Small intestine (tissue), 7 donors: ENCODE results near the gene EIF3L. TPM values are rescaled to one million over a fixed set of nuclear protein-coding genes. Genes with fewer than 3 reads are reported as not detected.

Source experiments
- DNase-seq, 2 donors: peaks; one replicate each; pipeline versions ENCODE4 v3.0.0 to v3.0.0-alpha.2; 2013
- FAIRE-seq: peaks from 2 replicates; lab custom pipeline; 2012; peaks lifted over from hg19 to GRCh38; lab: Jason Lieb, UNC
- H3K27ac ChIP-seq, 3 donors: one replicate each; pipeline ENCODE4 v1.5.1; 2013; ENCODE audit warnings: low read length in 2 of 3, mild to moderate bottlenecking in 2 of 3, control low read depth in 1 of 3, inconsistent platforms in 1 of 3, low read depth in 1 of 3, moderate library complexity in 1 of 3
- H3K27me3 ChIP-seq, 3 donors: one replicate each; pipeline ENCODE4 v1.6.1; 2013; ENCODE audit warnings: low read length in 3 of 3, inconsistent platforms in 1 of 3; ENCODE audit not compliant: control insufficient read depth in 3 of 3, insufficient read depth in 3 of 3
- H3K36me3 ChIP-seq, 3 donors: one replicate each; pipeline ENCODE4 v1.6.1; 2013; ENCODE audit warnings: low read length in 3 of 3, inconsistent platforms in 1 of 3, low read depth in 1 of 3, mild to moderate bottlenecking in 1 of 3, moderate library complexity in 1 of 3; ENCODE audit not compliant: control insufficient read depth in 3 of 3, insufficient read depth in 2 of 3
- H3K4me1 ChIP-seq, 3 donors: one replicate each; pipeline ENCODE4 v1.6.1; 2013; ENCODE audit warnings: low read length in 2 of 3, inconsistent platforms in 1 of 3, low read depth in 1 of 3, mild to moderate bottlenecking in 1 of 3, moderate library complexity in 1 of 3; ENCODE audit not compliant: control insufficient read depth in 3 of 3, insufficient read depth in 2 of 3
- H3K4me3 ChIP-seq, 3 donors: one replicate each; pipeline ENCODE4 v1.5.1; 2013; ENCODE audit warnings: low read length in 3 of 3, control low read depth in 1 of 3, inconsistent platforms in 1 of 3, low read depth in 1 of 3, mild to moderate bottlenecking in 1 of 3, moderate library complexity in 1 of 3
- H3K9me3 ChIP-seq, 2 donors: one replicate each; pipeline ENCODE4 v1.6.1; 2013; ENCODE audit warnings: low read depth in 1 of 2, low read length in 1 of 2; ENCODE audit not compliant: control insufficient read depth in 2 of 2, insufficient read depth in 1 of 2
- WGBS, 3 donors: extraction: QIAGEN DNeasy Blood & Tissue Kit; methylation state at CpG; one replicate each; pipeline ENCODE4 v1.1.7; 2013; 5-methylcytosine and 5-hydroxymethylcytosine counted together
- polyA plus RNA-seq, 4 donors: library from polyadenylated mRNA; stranded (reverse) in 3 of 4; unstranded in 1 of 4; fragments of 200-250 nt in 3 of 4; fragments of 120-200 nt in 1 of 4; gene quantifications; one replicate each; pipeline versions ENCODE4 v1.2.1 to v1.2.3, GENCODE V29; 2013
- donor health status: healthy with polysubstance abuse.
- donor health status: control.
- donor health status: control.
- donor health status: Bipolar disorder and iron deficiency.
- donor health status: healthy.

EIF3L gene
- polyA plus RNA-seq, 4 donors = 176 to 609 (median 324) TPM

GRCh38 chr22:37832022-37832857, 17.0 kb upstream of the EIF3L start:
- Histone ChIP-seq H3K36me3 (peaks cover 14 to 88% (median 21%) of the 10 kb centered on the region in 3 donors), H3K27me3 (no peaks in the 10 kb centered on the region), H3K9me3 (no peaks in the 10 kb centered on the region), H3K4me3 (no peak overlapping the region), H3K4me1 (no peaks in the 10 kb centered on the region), H3K27ac (no peak overlapping the region)
- WGBS, 3 donors = 89 to 95% (median 89%) methylated on average over 16 of the region's 16 CpGs
- DNase-seq = no peak
- no peak for FAIRE-seq

GRCh38 chr22:37842015-37842793, 7.0 kb upstream of the EIF3L start:
- Histone ChIP-seq H3K4me1 (peaks cover 2 to 13% (median 4%) of the 10 kb centered on the region in 3 donors), H3K4me3 (peak overlapping the region in 1 of 3 donors; percentile 59), H3K27ac (peak overlapping the region in 2 of 3 donors; percentile 21 to 81), H3K27me3 (no peaks in the 10 kb centered on the region), H3K9me3 (peaks cover 0 to 4% of the 10 kb centered on the region in 2 donors), H3K36me3 (peaks cover 3 to 36% (median 6%) of the 10 kb centered on the region in 3 donors)
- FAIRE-seq (no peak), DNase-seq (peak; percentile 73 to 84)
- WGBS, 3 donors = 37 to 69% (median 51%) methylated on average over 10 of the region's 10 CpGs

- peaks cover 2 to 20% (median 4%) of the 10 kb centered on the region in 3 donors for H3K4me1 ChIP-seq
- H3K27me3 ChIP-seq = no peaks in the 10 kb centered on the region
- 0% methylated on average over 15 to 46 of the region's 46 CpGs for WGBS, 3 donors
- peaks cover 0 to 4% of the 10 kb centered on the region in 2 donors for H3K9me3 ChIP-seq
- peak overlapping the region; percentile 72 to 91 (median 81) for H3K27ac ChIP-seq
- H3K36me3 ChIP-seq = peaks cover 3 to 22% (median 3%) of the 10 kb centered on the region in 3 donors
- DNase-seq (peak in 1 of 2 donors; percentile 36), FAIRE-seq (no peak)
- peak overlapping the region; percentile 59 to 80 (median 78) for H3K4me3 ChIP-seq
Measured at GRCh38 chr22:37843741-37844089, 5.5 kb upstream of the EIF3L start.

GRCh38 chr22:37844904-37845329, 4.3 kb upstream of the EIF3L start:
- Histone ChIP-seq H3K36me3 (peaks cover under 1 to 10% (median under 1%) of the 10 kb centered on the region in 3 donors), H3K4me1 (peaks cover 2 to 20% (median 5%) of the 10 kb centered on the region in 3 donors), H3K4me3 (peak overlapping the region in 2 of 3 donors; percentile 34 to 59), H3K27me3 (no peaks in the 10 kb centered on the region), H3K9me3 (peaks cover 0 to 4% of the 10 kb centered on the region in 2 donors), H3K27ac (peak overlapping the region; percentile 28 to 81 (median 68))
- FAIRE-seq (no peak), DNase-seq (no peak)
- 84 to 90% (median 89%) methylated on average over 6 of the region's 6 CpGs for WGBS, 3 donors

GRCh38 chr22:37846433-37846832, 2.8 kb upstream of the EIF3L start:
- Histone ChIP-seq H3K9me3 (peaks cover 0 to 4% of the 10 kb centered on the region in 2 donors), H3K4me1 (peaks cover 2 to 24% (median 6%) of the 10 kb centered on the region in 3 donors), H3K36me3 (peaks cover 0 to 2% (median 0%) of the 10 kb centered on the region in 3 donors), H3K4me3 (no peak overlapping the region), H3K27ac (no peak overlapping the region), H3K27me3 (no peaks in the 10 kb centered on the region)
- 94% methylated on average over 2 of the region's 2 CpGs for WGBS, 3 donors
- no peak for FAIRE-seq
- no peak for DNase-seq

GRCh38 chr22:37848587-37849088, 581 bp upstream of the EIF3L start:
- DNase-seq = peak in 1 of 2 donors; percentile 68
- H3K9me3 ChIP-seq = peaks cover 0 to 4% of the 10 kb centered on the region in 2 donors
- H3K4me1 ChIP-seq = peaks cover 0 to 11% (median 2%) of the 10 kb centered on the region in 3 donors
- H3K4me3 ChIP-seq = peak overlapping the region; percentile 40 to 95 (median 75)
- H3K36me3 ChIP-seq = peaks cover 3 to 21% (median 7%) of the 10 kb centered on the region in 3 donors
- no peaks in the 10 kb centered on the region for H3K27me3 ChIP-seq
- H3K27ac ChIP-seq = peak overlapping the region; percentile 87 to 89 (median 88)
- no peak for FAIRE-seq
- 18 to 38% (median 34%) methylated on average over 27 of the region's 27 CpGs for whole genome bisulfite sequencing, 3 donors

- WGBS, 3 donors = 76 to 84% (median 84%) methylated on average over 4 of the region's 4 CpGs
- H3K4me3 ChIP-seq = no peak overlapping the region
- FAIRE-seq (no peak), DNase-seq (no peak)
- no peaks in the 10 kb centered on the region for H3K9me3 ChIP-seq
- H3K4me1 ChIP-seq = peaks cover 0 to 11% (median 2%) of the 10 kb centered on the region in 3 donors
- no peaks in the 10 kb centered on the region for H3K27me3 ChIP-seq
- no peak overlapping the region for H3K27ac ChIP-seq
- peaks cover 3 to 33% (median 7%) of the 10 kb centered on the region in 3 donors for H3K36me3 ChIP-seq
Measured at GRCh38 chr22:37850801-37851200, 1.6 kb downstream of the EIF3L start.

- no peak for DNase-seq
- Histone ChIP-seq H3K4me1 (peaks cover 0 to 11% (median 2%) of the 10 kb centered on the region in 3 donors), H3K36me3 (peaks cover 3 to 48% (median 10%) of the 10 kb centered on the region in 3 donors), H3K27me3 (no peaks in the 10 kb centered on the region), H3K9me3 (no peaks in the 10 kb centered on the region), H3K4me3 (no peak overlapping the region), H3K27ac (no peak overlapping the region)
- WGBS, 3 donors = 65 to 80% (median 76%) methylated on average over 5 of the region's 5 CpGs
- FAIRE-seq = no peak
Measured at GRCh38 chr22:37852418-37852817, 3.2 kb downstream of the EIF3L start.
